ENCODE results near the gene GTF2I.

- TF ChIP-seq CTCF (conservative IDR thresholded peaks at IDR 0.05) (no peak), ZFX (IDR thresholded peaks at IDR 0.05) (no peak)
Measured at GRCh38 chr7:74722153-74722552, 64.6 kb downstream of the GTF2I start.

Measured in C4-2B (cell line).